GM23338 (cell line): ENCODE data around the gene APOBEC3B. TPM values are rescaled to one million over a fixed set of nuclear protein-coding genes. Genes with fewer than 3 reads are reported as not detected.

Experiments used
- ATAC-seq: fragments of 200-7000 bp; cut with Tn5 transposase; 3 replicates; pipeline ENCODE4 v1.9.1; 2020
- DNase-seq: peaks from one replicate; pipeline ENCODE4 v3.0.0-alpha.2; 2015; ENCODE audit warnings: low spot score
- H2AFZ ChIP-seq: fragments of 200-600 bp; sonication (generic); 2 replicates; pipeline ENCODE4 v1.8.0; 2016; ENCODE audit warnings: antibody characterized with exemption, mild to moderate bottlenecking, moderate library complexity
- H3F3A ChIP-seq: fragments of 200-600 bp; sonication (generic); replicated peaks from 2 replicates; pipeline ENCODE4 v1.8.0; 2017; ENCODE audit warnings: antibody characterized with exemption, mixed run types, low read depth
- H3K27ac ChIP-seq: fragments of 200-600 bp; sonication (generic); 2 replicates; pipeline ENCODE4 v1.6.1; 2016; ENCODE audit warnings: low read depth
- H3K27me3 ChIP-seq: fragments of 200-600 bp; sonication (generic); 2 replicates; pipeline ENCODE4 v1.8.0; 2016; ENCODE audit warnings: mild to moderate bottlenecking, mixed run types, moderate library complexity; ENCODE audit not compliant: insufficient read depth
- H3K36me3 ChIP-seq: fragments of 200-600 bp; sonication (generic); 2 replicates; pipeline ENCODE4 v1.8.0; 2016; ENCODE audit warnings: mild to moderate bottlenecking; ENCODE audit not compliant: insufficient read depth
- H3K4me1 ChIP-seq: fragments of 200-600 bp; sonication (generic); 2 replicates; pipeline ENCODE4 v1.8.0; 2016; ENCODE audit warnings: mild to moderate bottlenecking, moderate library complexity; ENCODE audit not compliant: insufficient read depth
- H3K4me2 ChIP-seq: fragments of 200-600 bp; sonication (generic); 2 replicates; pipeline ENCODE4 v1.7.1; 2017; ENCODE audit warnings: mixed run types
- H3K4me3 ChIP-seq: fragments of 200-600 bp; sonication (generic); 2 replicates; pipeline ENCODE4 v1.6.1; 2016; ENCODE audit warnings: mixed run types
- H3K79me2 ChIP-seq: fragments of 200-600 bp; sonication (generic); replicated peaks from 2 replicates; pipeline ENCODE4 v1.8.0; 2017; ENCODE audit warnings: mild to moderate bottlenecking; ENCODE audit not compliant: insufficient read depth
- H3K9me2 ChIP-seq: fragments of 200-600 bp; sonication (generic); 2 replicates; pipeline ENCODE4 v1.8.0; 2017; ENCODE audit not compliant: insufficient read depth
- H4K20me1 ChIP-seq: fragments of 200-600 bp; sonication (generic); replicated peaks from 2 replicates; pipeline ENCODE4 v1.8.0; 2017; ENCODE audit warnings: mild to moderate bottlenecking; ENCODE audit not compliant: insufficient read depth
- H3K27ac Mint-ChIP-seq: 2 replicates; pipeline ENCODE4 v1.8.0; 2020; ENCODE audit warnings: inconsistent platforms, mild to moderate bottlenecking, moderate library complexity, mixed read lengths
- H3K27me3 Mint-ChIP-seq: 3 replicates; pipeline ENCODE4 v1.8.0; 2022; ENCODE audit warnings: low read depth, mild to moderate bottlenecking, moderate library complexity, mixed read lengths, inconsistent platforms; ENCODE audit not compliant: insufficient read depth, poor library complexity
- H3K36me3 Mint-ChIP-seq: 3 replicates; pipeline ENCODE4 v1.8.0; 2021; ENCODE audit warnings: low read depth, mild to moderate bottlenecking, inconsistent platforms, moderate library complexity, mixed read lengths
- H3K4me1 Mint-ChIP-seq: 3 replicates; pipeline ENCODE4 v1.8.0; 2020; ENCODE audit warnings: mild to moderate bottlenecking, inconsistent platforms, mixed read lengths
- H3K4me3 Mint-ChIP-seq: 3 replicates; pipeline ENCODE4 v1.8.0; 2021; ENCODE audit warnings: moderate library complexity, mild to moderate bottlenecking, inconsistent platforms, mixed read lengths
- H3K9me3 Mint-ChIP-seq: 3 replicates; pipeline ENCODE4 v1.8.0; 2020; ENCODE audit warnings: moderate library complexity, mild to moderate bottlenecking, inconsistent platforms, mixed read lengths
- CREB1 ChIP-seq: fragments of 250-450 bp; sonication (Bioruptor Pico); IDR thresholded peaks from 2 replicates; pipeline ENCODE4 v1.5.0; 2020; ENCODE audit warnings: low read depth, mild to moderate bottlenecking, moderate library complexity
- CTCF ChIP-seq, 2 experiments: fragments of 200-600 bp in 1 of 2; sonication (generic) in 1 of 2; conservative IDR thresholded peaks; 2 replicates each; pipeline versions ENCODE4 v1.5.1 to v1.6.1; 2016 to 2017; ENCODE audit warnings: antibody characterized with exemption in 2 of 2, low read depth in 2 of 2, mild to moderate bottlenecking in 2 of 2, moderate library complexity in 1 of 2
- ETS1 ChIP-seq: IDR thresholded peaks from 2 replicates; pipeline ENCODE4 v1.6.1; 2016; ENCODE audit warnings: antibody characterized with exemption
- EZH2 ChIP-seq: fragments of 200-600 bp; sonication (generic); IDR thresholded peaks from one replicate; pipeline ENCODE4 v1.8.0; 2017; ENCODE audit warnings: antibody characterized with exemption, mild to moderate bottlenecking, low read depth; ENCODE audit not compliant: unreplicated experiment
- EZH2phosphoT487 ChIP-seq: fragments of 200-600 bp; sonication (generic); IDR thresholded peaks from one replicate; pipeline ENCODE4 v1.8.1; 2018; ENCODE audit warnings: antibody characterized with exemption; ENCODE audit not compliant: unreplicated experiment
- JUNB ChIP-seq: IDR thresholded peaks from one replicate; pipeline ENCODE4 v1.6.1; 2016; ENCODE audit warnings: antibody characterized with exemption; ENCODE audit not compliant: unreplicated experiment
- NANOG ChIP-seq: IDR thresholded peaks from 2 replicates; pipeline ENCODE4 v1.6.1; 2016; ENCODE audit warnings: antibody characterized with exemption, borderline replicate concordance
- POLR2AphosphoS5 ChIP-seq: IDR thresholded peaks from 2 replicates; pipeline ENCODE4 v1.6.1; 2016; ENCODE audit warnings: antibody characterized with exemption, low read depth
- REST ChIP-seq: IDR thresholded peaks from one replicate; pipeline ENCODE4 v1.6.1; 2018; ENCODE audit warnings: antibody characterized with exemption; ENCODE audit not compliant: unreplicated experiment
- STAT1 ChIP-seq: IDR thresholded peaks from one replicate; pipeline ENCODE4 v1.6.1; 2016; ENCODE audit warnings: antibody characterized with exemption; ENCODE audit not compliant: unreplicated experiment
- ZNF114 ChIP-seq: fragments of 250-450 bp; sonication (Bioruptor Pico); IDR thresholded peaks from 2 replicates; pipeline ENCODE4 v1.5.0; 2020; ENCODE audit warnings: mild to moderate bottlenecking, moderate library complexity
- ZNF331 ChIP-seq: fragments of 250-450 bp; sonication (Bioruptor Pico); IDR thresholded peaks from 2 replicates; pipeline ENCODE4 v1.5.0; 2020; ENCODE audit warnings: low read depth, mild to moderate bottlenecking, moderate library complexity
- ZNF462 ChIP-seq: fragments of 250-450 bp; sonication (Bioruptor Pico); IDR thresholded peaks from 2 replicates; pipeline ENCODE4 v1.5.0; 2020; ENCODE audit warnings: mild to moderate bottlenecking, moderate library complexity
- polyA plus RNA-seq: library from polyadenylated mRNA; unstranded; fragments of >200 nt; fragmentation: Nextera tagmentation; extraction: Ambion mirVana; gene quantifications from 2 replicates; pipeline ENCODE4 v1.2.1, GENCODE V29; 2016
- total RNA-seq: library from RNA; depleted of rRNA; stranded (reverse); fragments of >200 nt; shearing (Covaris generic); gene quantifications from 2 replicates; pipeline ENCODE4 v1.2.3, GENCODE V29; 2014

APOBEC3B gene
- total and polyA plus RNA-seq, 2 experiments from 2014 or later: 7.0 to 9.2 TPM

GRCh38 chr22:38940811-38941384 lies 41.2 kb upstream of the APOBEC3B start:
- 0 out of 3 replicates have a peak, but pooled peaks cover 3% of the 10 kb centered on the region for H3K4me1 Mint-ChIP-seq
- DNase-seq: no peak

More at GRCh38 chr22:38940811-38941384, 41.2 kb upstream of the APOBEC3B start:
- H3K79me2 ChIP-seq: no peaks in the 10 kb centered on the region
- no peak overlapping the region for H3K4me2 ChIP-seq
- Mint-ChIP-seq H3K36me3 (no peaks in the 10 kb centered on the region), H3K27me3 (peaks cover 10% of the 10 kb centered on the region), H3K27ac (no peak overlapping the region), H3K4me3 (no peak overlapping the region), H3K9me3 (no peaks in the 10 kb centered on the region; the same call in 2 of the 3 replicates)
- H4K20me1 ChIP-seq: peaks cover 3% of the 10 kb centered on the region; the same call in 1 of the 2 replicates
- no peaks in the 10 kb centered on the region for H3K9me2 ChIP-seq
- no peaks in the 10 kb centered on the region for H3K27me3 ChIP-seq
- no peak overlapping the region for H2AFZ ChIP-seq
- no peaks in the 10 kb centered on the region for H3F3A ChIP-seq
- TF ChIP-seq NANOG (no peak), ZNF462 (no peak), CTCF (conservative IDR thresholded peaks at IDR 0.05; ENCODE audit: low read depth in 2 of 2) (no peak), ZNF114 (CRISPR knock-in tag) (no peak), EZH2phosphoT487 (no peak), ETS1 (no peak), STAT1 (no peak), POLR2AphosphoS5 (no peak), REST (no peak), ZNF331 (CRISPR knock-in tag) (no peak), EZH2 (no peak), JUNB (no peak), CREB1 (no peak)
- H3K4me1 ChIP-seq: no peaks in the 10 kb centered on the region
- no peak overlapping the region for H3K27ac ChIP-seq
- no peak overlapping the region for H3K4me3 ChIP-seq
- H3K36me3 ChIP-seq: no peaks in the 10 kb centered on the region
- no peak for ATAC-seq
